Measurements from ENCODE around the gene ZFP36. TPM values are rescaled to one million over a fixed set of nuclear protein-coding genes. Genes with fewer than 3 reads are reported as not detected.
A peak's percentile ranks its signal among the peaks of the same experiment; 100 is the strongest.

ZFP36 gene
- total RNA-seq, 2 experiments from 2014 or later: 72.4 to 91.4 TPM

- peaks cover 12% of the 10 kb centered on the region for H3K36me3 Mint-ChIP-seq (ENCODE audit: low read depth)
- peaks cover 90% of the 10 kb centered on the region for H3K4me1 Mint-ChIP-seq (ENCODE audit: low read depth)
- ATAC-seq: peak; percentile 57
- ChIA-PET POLR2A (interaction anchor here (1.0 to 6.4 kb wide), 7 partner anchors 10 to 104 kb away, joined by 3 to 93 read pairs (median 11); partner anchors contain the start of genes GMFG, MED29, PAF1 and PLEKHG2), CTCF (interaction anchor here (0.7 to 3.9 kb wide), 7 partner anchors 10 to 349 kb away, joined by 3 to 64 read pairs (median 3); partner anchors contain the start of genes MED29, PAF1, PLEKHG2 and RPS16)
- H3K27me3 Mint-ChIP-seq (ENCODE audit: low read depth): no peaks in the 10 kb centered on the region
- H3K9me3 Mint-ChIP-seq (ENCODE audit: insufficient read depth): no peaks in the 10 kb centered on the region
- peak overlapping the region; percentile 75 for H3K4me3 Mint-ChIP-seq
- peak overlapping the region; percentile 90 for H3K27ac Mint-ChIP-seq
- DNase-seq: peak; percentile 89
These were observed 4.9 kb upstream of the ZFP36 start for GRCh38 chr19:39401549-39402345.

GRCh38 chr19:39402346-39403300, 4.0 kb upstream of the ZFP36 start:
- CTCF ChIA-PET: interaction anchor here (1.5 to 3.9 kb wide), 3 partner anchors 9 to 350 kb away, joined by 3 to 64 read pairs (median 8); partner anchors contain the start of genes MED29, PAF1 and PLEKHG2
- H3K27me3 Mint-ChIP-seq (ENCODE audit: low read depth): no peaks in the 10 kb centered on the region
- POLR2A ChIA-PET: interaction anchor here (0.9 to 6.4 kb wide), 10 partner anchors 9 to 105 kb away, joined by 3 to 93 read pairs (median 11); partner anchors contain the start of genes GMFG, MED29, PAF1 and PLEKHG2
- peak overlapping the region; percentile 75 for H3K4me3 Mint-ChIP-seq
- peaks cover 82% of the 10 kb centered on the region for H3K4me1 Mint-ChIP-seq (ENCODE audit: low read depth)
- ATAC-seq: peak; percentile 4
- H3K36me3 Mint-ChIP-seq (ENCODE audit: low read depth): peaks cover 18% of the 10 kb centered on the region
- peak; percentile 91 for DNase-seq
- peak overlapping the region; percentile 90 for H3K27ac Mint-ChIP-seq
- no peaks in the 10 kb centered on the region for H3K9me3 Mint-ChIP-seq (ENCODE audit: insufficient read depth)

- POLR2A ChIA-PET: interaction anchor here (0.6 to 4.0 kb wide), 9 partner anchors 8 to 106 kb away, joined by 3 to 32 read pairs (median 4); partner anchors contain the start of genes GMFG, MED29, PAF1 and PLEKHG2
- Mint-ChIP-seq H3K27ac (peak overlapping the region; percentile 90), H3K27me3 (ENCODE audit: low read depth) (no peaks in the 10 kb centered on the region), H3K9me3 (ENCODE audit: insufficient read depth) (no peaks in the 10 kb centered on the region), H3K4me3 (peak overlapping the region; percentile 75), H3K36me3 (ENCODE audit: low read depth) (peaks cover 28% of the 10 kb centered on the region), H3K4me1 (ENCODE audit: low read depth) (peaks cover 72% of the 10 kb centered on the region)
- ATAC-seq (peak; percentile 28), DNase-seq (peak; percentile 93)
- CTCF ChIA-PET: interaction anchor here (1.2 to 3.9 kb wide), 2 partner anchors 8 kb away, joined by 6 to 64 read pairs; partner anchors contain the start of gene PLEKHG2
These were observed 3.0 kb upstream of the ZFP36 start for GRCh38 chr19:39403331-39404312.

GRCh38 chr19:39405261-39405957, 1.2 kb upstream of the ZFP36 start:
- H3K4me1 Mint-ChIP-seq (ENCODE audit: low read depth): peaks cover 59% of the 10 kb centered on the region
- peaks cover 25% of the 10 kb centered on the region for H3K36me3 Mint-ChIP-seq (ENCODE audit: low read depth)
- CTCF ChIA-PET: interaction anchor here (4.6 kb wide), 1 partner anchor 8 kb away, joined by 50 read pairs; no protein-coding TSS in a partner anchor

GRCh38 chr19:39405958-39406655, 540 bp upstream of the ZFP36 start:
- Mint-ChIP-seq H3K36me3 (ENCODE audit: low read depth) (peaks cover 30% of the 10 kb centered on the region), H3K27ac (peak overlapping the region; percentile 84), H3K4me3 (peak overlapping the region; percentile 74), H3K27me3 (ENCODE audit: low read depth) (no peaks in the 10 kb centered on the region), H3K4me1 (ENCODE audit: low read depth) (peaks cover 60% of the 10 kb centered on the region), H3K9me3 (ENCODE audit: insufficient read depth) (no peaks in the 10 kb centered on the region)
- peak; percentile 92 for DNase-seq
- ChIA-PET CTCF (interaction anchor here (0.5 to 4.6 kb wide), 4 partner anchors 9 to 145 kb away, joined by 3 to 50 read pairs (median 4); partner anchors contain the start of genes MED29 and PAF1), POLR2A (interaction anchor here (1.1 to 4.1 kb wide), 7 partner anchors 8 to 133 kb away, joined by 3 to 100 read pairs (median 6); partner anchors contain the start of genes EID2, GMFG, MED29 and PAF1)
- ATAC-seq: peak; percentile 4

More at GRCh38 chr19:39405261-39405957, 1.2 kb upstream of the ZFP36 start:
- Mint-ChIP-seq H3K27ac (no peak overlapping the region), H3K4me3 (peak overlapping the region; percentile 25), H3K27me3 (ENCODE audit: low read depth) (no peaks in the 10 kb centered on the region), H3K9me3 (ENCODE audit: insufficient read depth) (no peaks in the 10 kb centered on the region)
- DNase-seq (no peak), ATAC-seq (no peak)
- POLR2A ChIA-PET: interaction anchor here (0.5 to 4.0 kb wide), 3 partner anchors 29 to 541 kb away, joined by 3 to 32 read pairs (median 3); partner anchors contain the start of genes RPS16 and SAMD4B

GRCh38 chr19:39407410-39407659, 688 bp downstream of the ZFP36 start:
- ATAC-seq: no peak
- Mint-ChIP-seq H3K27me3 (ENCODE audit: low read depth) (no peaks in the 10 kb centered on the region), H3K36me3 (ENCODE audit: low read depth) (peaks cover 39% of the 10 kb centered on the region), H3K9me3 (ENCODE audit: insufficient read depth) (no peaks in the 10 kb centered on the region), H3K4me1 (ENCODE audit: low read depth) (peaks cover 55% of the 10 kb centered on the region), H3K27ac (peak overlapping the region; percentile 99), H3K4me3 (peak overlapping the region; percentile 97)
- CTCF ChIA-PET: interaction anchor here (1.3 to 4.6 kb wide), 3 partner anchors 10 to 28 kb away, joined by 4 to 50 read pairs (median 5); partner anchors contain the start of genes MED29, PAF1 and RPS16
- POLR2A ChIA-PET: interaction anchor here (0.9 to 4.1 kb wide), 7 partner anchors 9 to 132 kb away, joined by 3 to 100 read pairs (median 7); partner anchors contain the start of genes EID2, MED29, PAF1 and RPS16
- DNase-seq: no peak

- no peaks in the 10 kb centered on the region for H3K27me3 Mint-ChIP-seq (ENCODE audit: low read depth)
- ChIA-PET POLR2A (interaction anchor here (0.9 to 4.1 kb wide), 10 partner anchors 9 to 131 kb away, joined by 3 to 100 read pairs (median 6); partner anchors contain the start of genes EID2, MED29, PAF1 and RPS16), CTCF (interaction anchor here (0.7 to 4.6 kb wide), 4 partner anchors 10 to 195 kb away, joined by 3 to 50 read pairs (median 4); partner anchors contain the start of genes MED29, PAF1 and RPS16)
- peak overlapping the region; percentile 99 for H3K27ac Mint-ChIP-seq
- H3K9me3 Mint-ChIP-seq (ENCODE audit: insufficient read depth): no peaks in the 10 kb centered on the region
- DNase-seq (peak; percentile 90), ATAC-seq (peak; percentile 3)
- peaks cover 39% of the 10 kb centered on the region for H3K36me3 Mint-ChIP-seq (ENCODE audit: low read depth)
- H3K4me3 Mint-ChIP-seq: peak overlapping the region; percentile 97
- peaks cover 50% of the 10 kb centered on the region for H3K4me1 Mint-ChIP-seq (ENCODE audit: low read depth)
These were observed 1.2 kb downstream of the ZFP36 start for GRCh38 chr19:39407660-39408391.

- H3K4me1 Mint-ChIP-seq (ENCODE audit: low read depth): peaks cover 43% of the 10 kb centered on the region
- ChIA-PET CTCF (interaction anchor here (0.7 to 4.6 kb wide), 3 partner anchors 11 to 196 kb away, joined by 3 to 50 read pairs (median 5); partner anchors contain the start of gene RPS16), POLR2A (interaction anchor here (0.9 to 4.1 kb wide), 10 partner anchors 10 to 131 kb away, joined by 3 to 100 read pairs (median 6); partner anchors contain the start of genes EID2, MED29, PAF1 and RPS16)
These were observed 2.0 kb downstream of the ZFP36 start for GRCh38 chr19:39408392-39409207.

More at GRCh38 chr19:39408392-39409207, 2.0 kb downstream of the ZFP36 start:
- Mint-ChIP-seq H3K27ac (peak overlapping the region; percentile 99), H3K27me3 (ENCODE audit: low read depth) (no peaks in the 10 kb centered on the region), H3K36me3 (ENCODE audit: low read depth) (peaks cover 39% of the 10 kb centered on the region), H3K9me3 (ENCODE audit: insufficient read depth) (no peaks in the 10 kb centered on the region), H3K4me3 (peak overlapping the region; percentile 97)
- ATAC-seq: no peak
- peak; percentile 56 for DNase-seq

All from activated CD8-positive, alpha-beta T cell treated with anti-CD3 and anti-CD28 coated beads, Interleukin-2, amount 10 ng/mL, durations not matched to agents 7 days and 5 days (primary cell).